Osteoblast (primary cell): ENCODE results near the gene PTPRT. TPM values are rescaled to one million over a fixed set of nuclear protein-coding genes. Genes with fewer than 3 reads are reported as not detected.

Source experiments
- DNase-seq: peaks from one replicate; pipeline ENCODE4 v3.0.0; 2011; ENCODE audit warnings: low spot score, mixed read lengths; ENCODE audit not compliant: insufficient read length; ENCODE audit errors: missing footprints
- H2AFZ ChIP-seq: 2 replicates; pipeline ENCODE4 v1.6.0; 2011; ENCODE audit warnings: mild to moderate bottlenecking, low read length
- H3K27ac ChIP-seq: 2 replicates; pipeline ENCODE4 v1.5.1; 2011; ENCODE audit warnings: mild to moderate bottlenecking, low read depth, low read length, moderate library complexity
- H3K27me3 ChIP-seq: 2 replicates; pipeline ENCODE4 v1.6.0; 2012; ENCODE audit warnings: mild to moderate bottlenecking, control low read depth, inconsistent platforms, low read length, moderate library complexity; ENCODE audit not compliant: insufficient read depth
- H3K36me3 ChIP-seq: 2 replicates; pipeline ENCODE4 v1.5.1; 2011; ENCODE audit warnings: mild to moderate bottlenecking, low read length, control low read depth, moderate library complexity; ENCODE audit not compliant: insufficient read depth
- H3K4me1 ChIP-seq: 2 replicates; pipeline ENCODE4 v1.5.1; 2011; ENCODE audit warnings: mild to moderate bottlenecking, low read length, control low read depth, moderate library complexity; ENCODE audit not compliant: insufficient read depth
- H3K4me2 ChIP-seq: 2 replicates; pipeline ENCODE4 v1.6.0; 2011; ENCODE audit warnings: mild to moderate bottlenecking, low read length; ENCODE audit not compliant: insufficient read depth
- H3K4me3 ChIP-seq: fragments of 200-600 bp; sonication (generic); 3 replicates; pipeline ENCODE4 v1.5.1; 2012; ENCODE audit warnings: mild to moderate bottlenecking, low read length, inconsistent platforms; ENCODE audit not compliant: insufficient read depth
- H3K79me2 ChIP-seq: 2 replicates; pipeline ENCODE4 v1.6.0; 2012; ENCODE audit warnings: mild to moderate bottlenecking, low read length, control low read depth, inconsistent platforms; ENCODE audit not compliant: insufficient read depth
- H3K9me3 ChIP-seq: 2 replicates; pipeline ENCODE4 v1.5.1; 2011; ENCODE audit warnings: low read depth, low read length, control low read depth
- H4K20me1 ChIP-seq: 2 replicates; pipeline ENCODE4 v1.6.0; 2012; ENCODE audit warnings: mild to moderate bottlenecking, low read length, control low read depth; ENCODE audit not compliant: insufficient read depth
- total RNA-seq: library from RNA; depleted of rRNA; stranded (reverse); fragments of >200 nt; gene quantifications from 2 replicates; pipeline ENCODE4 v1.2.3, GENCODE V29; 2012
- TF ChIP-seq, protein P1 (sequence below): IDR thresholded peaks from 2 replicates; pipeline ENCODE4 v1.5.1; 2011; ENCODE audit warnings: mild to moderate bottlenecking, low read depth, low read length, moderate library complexity; ENCODE audit errors: extremely low read depth

PTPRT gene
- total RNA-seq, 1 donor, result not detected

DNA sequence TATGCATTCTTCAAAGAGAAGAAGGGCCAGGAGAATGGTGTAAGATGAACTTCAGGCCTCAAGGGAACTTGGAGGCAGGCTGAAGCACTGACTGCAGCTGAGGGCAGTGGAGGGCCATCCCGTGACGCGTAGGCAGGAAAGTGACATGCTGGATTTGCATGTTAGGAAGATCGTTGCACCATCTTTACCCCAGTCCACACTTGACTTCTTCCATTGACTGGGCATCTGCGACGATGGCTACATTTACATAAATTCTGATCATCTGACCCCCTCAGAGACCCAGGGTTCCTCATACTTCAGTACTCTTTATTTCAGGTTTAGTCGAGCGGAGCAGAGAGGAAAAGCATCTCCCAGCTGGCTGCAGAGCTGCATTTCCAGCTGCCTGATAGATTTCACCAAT, 180.2 kb downstream of the PTPRT start:
- Histone ChIP-seq H3K4me2 (no peak overlapping the region), H3K36me3 (no peaks in the 10 kb centered on the region), H3K79me2 (no peaks in the 10 kb centered on the region), H2AFZ (no peak overlapping the region), H3K4me1 (no peaks in the 10 kb centered on the region), H4K20me1 (no peaks in the 10 kb centered on the region), H3K27me3 (no peaks in the 10 kb centered on the region), H3K27ac (no peak overlapping the region), H3K4me3 (no peak overlapping the region), H3K9me3 (peaks cover 3% of the 10 kb centered on the region)
- TF ChIP-seq, protein P1, sequence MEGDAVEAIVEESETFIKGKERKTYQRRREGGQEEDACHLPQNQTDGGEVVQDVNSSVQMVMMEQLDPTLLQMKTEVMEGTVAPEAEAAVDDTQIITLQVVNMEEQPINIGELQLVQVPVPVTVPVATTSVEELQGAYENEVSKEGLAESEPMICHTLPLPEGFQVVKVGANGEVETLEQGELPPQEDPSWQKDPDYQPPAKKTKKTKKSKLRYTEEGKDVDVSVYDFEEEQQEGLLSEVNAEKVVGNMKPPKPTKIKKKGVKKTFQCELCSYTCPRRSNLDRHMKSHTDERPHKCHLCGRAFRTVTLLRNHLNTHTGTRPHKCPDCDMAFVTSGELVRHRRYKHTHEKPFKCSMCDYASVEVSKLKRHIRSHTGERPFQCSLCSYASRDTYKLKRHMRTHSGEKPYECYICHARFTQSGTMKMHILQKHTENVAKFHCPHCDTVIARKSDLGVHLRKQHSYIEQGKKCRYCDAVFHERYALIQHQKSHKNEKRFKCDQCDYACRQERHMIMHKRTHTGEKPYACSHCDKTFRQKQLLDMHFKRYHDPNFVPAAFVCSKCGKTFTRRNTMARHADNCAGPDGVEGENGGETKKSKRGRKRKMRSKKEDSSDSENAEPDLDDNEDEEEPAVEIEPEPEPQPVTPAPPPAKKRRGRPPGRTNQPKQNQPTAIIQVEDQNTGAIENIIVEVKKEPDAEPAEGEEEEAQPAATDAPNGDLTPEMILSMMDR, result no peak
- no peak for DNase-seq

DNA sequence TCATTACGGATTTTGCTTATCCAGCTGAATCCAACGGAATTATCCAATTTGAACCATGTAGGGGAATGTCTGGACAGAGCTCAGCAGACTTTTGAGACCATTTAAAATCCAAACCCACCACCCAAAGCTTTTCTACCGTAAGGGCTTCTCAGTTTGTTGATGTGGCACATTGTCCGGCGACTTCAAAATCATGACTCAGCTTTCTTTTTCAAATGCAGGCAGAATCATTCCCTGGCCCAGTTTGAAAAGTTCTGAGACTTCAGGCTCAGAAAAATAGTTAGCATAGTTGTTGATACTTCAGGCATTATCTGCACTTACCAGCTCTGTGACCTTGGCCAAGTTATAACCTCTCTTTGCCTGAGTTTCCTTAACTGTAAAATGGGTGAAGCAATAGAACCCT, 182.2 kb downstream of the PTPRT start:
- H3K27ac ChIP-seq, result no peak overlapping the region
- H3K79me2 ChIP-seq, result no peaks in the 10 kb centered on the region
- no peak overlapping the region for H2AFZ ChIP-seq
- no peak overlapping the region for H3K4me3 ChIP-seq
- no peaks in the 10 kb centered on the region for H3K27me3 ChIP-seq
- no peaks in the 10 kb centered on the region for H3K36me3 ChIP-seq
- no peak overlapping the region for H3K4me2 ChIP-seq
- peaks cover 3% of the 10 kb centered on the region for H3K9me3 ChIP-seq
- no peak for DNase-seq
- no peaks in the 10 kb centered on the region for H3K4me1 ChIP-seq
- no peaks in the 10 kb centered on the region for H4K20me1 ChIP-seq
- TF ChIP-seq, protein P1, result no peak

DNA sequence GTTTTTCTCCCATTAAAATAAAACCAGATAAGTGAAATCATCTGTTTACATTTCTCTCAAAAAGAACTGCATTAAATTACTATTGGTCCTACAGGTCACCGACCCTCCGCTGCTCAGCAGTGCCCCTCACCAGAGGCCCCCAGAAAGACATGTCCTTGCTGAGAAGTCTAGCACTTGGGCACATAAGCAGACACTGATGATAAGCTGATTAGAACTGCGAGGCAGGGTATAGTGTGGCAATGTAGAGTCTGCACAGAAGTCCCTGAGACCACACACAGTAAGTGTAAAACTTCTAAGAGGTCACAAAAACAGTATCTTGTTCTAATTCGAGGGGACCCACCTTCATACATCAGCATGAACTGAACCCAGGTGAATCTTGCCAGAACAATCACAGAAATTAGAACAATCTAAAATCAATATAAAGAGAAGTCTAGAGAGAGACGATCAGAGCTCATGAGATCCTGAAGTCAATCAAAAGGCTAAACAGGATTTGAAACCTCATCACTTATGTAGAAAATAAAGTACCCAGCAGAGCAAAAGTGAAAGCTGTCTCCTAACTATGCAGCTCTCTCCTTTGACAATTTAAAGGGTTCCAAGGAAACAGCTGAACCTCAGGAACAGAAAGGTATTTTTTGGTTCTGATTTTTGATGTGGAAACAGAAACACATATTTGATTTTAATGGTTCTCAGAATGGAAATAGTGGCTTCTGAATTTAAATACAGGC, 182.9 kb downstream of the PTPRT start:
- TF ChIP-seq, protein P1, result no peak
- H3K79me2 ChIP-seq, result no peaks in the 10 kb centered on the region
- H3K4me1 ChIP-seq, result no peaks in the 10 kb centered on the region
- no peak overlapping the region for H3K27ac ChIP-seq
- no peak for DNase-seq
- H3K4me2 ChIP-seq, result no peak overlapping the region
- no peaks in the 10 kb centered on the region for H4K20me1 ChIP-seq
- no peak overlapping the region for H3K4me3 ChIP-seq
- no peaks in the 10 kb centered on the region for H3K36me3 ChIP-seq
- peaks cover 3% of the 10 kb centered on the region for H3K9me3 ChIP-seq
- no peaks in the 10 kb centered on the region for H3K27me3 ChIP-seq
- no peak overlapping the region for H2AFZ ChIP-seq

DNA sequence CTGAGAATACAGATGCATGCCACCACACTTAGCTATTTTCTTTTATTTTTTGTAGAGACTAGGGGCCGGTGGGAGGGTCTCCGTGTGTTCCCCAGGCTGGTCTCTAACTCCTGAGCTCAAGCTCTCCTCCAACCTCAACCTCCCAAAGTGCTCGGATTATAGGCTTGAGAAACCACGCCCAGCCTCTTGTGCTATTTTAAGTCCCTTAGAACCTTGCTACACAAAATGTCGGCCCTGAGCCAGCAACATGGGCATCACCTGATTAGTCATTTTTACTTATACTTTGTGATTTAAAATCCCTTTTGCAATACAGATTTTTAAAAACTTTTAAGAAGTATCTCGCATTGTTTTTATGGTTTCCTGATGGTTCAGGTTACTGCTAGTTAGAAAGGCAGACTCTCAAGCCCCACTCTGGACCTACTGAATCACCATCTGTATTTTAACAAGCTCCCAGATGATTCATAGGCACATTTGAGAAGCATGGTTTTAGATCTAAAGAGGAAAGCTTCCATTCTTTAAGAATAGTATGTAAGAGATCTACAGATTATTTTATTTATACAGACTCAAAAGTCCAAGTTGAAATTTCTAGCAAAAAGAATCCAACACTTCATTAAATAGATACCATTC, 186.3 kb downstream of the PTPRT start:
- Histone ChIP-seq H2AFZ (no peak overlapping the region), H3K27me3 (no peaks in the 10 kb centered on the region), H3K4me3 (no peak overlapping the region), H4K20me1 (no peaks in the 10 kb centered on the region), H3K36me3 (no peaks in the 10 kb centered on the region), H3K4me1 (no peaks in the 10 kb centered on the region), H3K4me2 (no peak overlapping the region), H3K79me2 (no peaks in the 10 kb centered on the region), H3K9me3 (peaks cover 3% of the 10 kb centered on the region), H3K27ac (no peak overlapping the region)
- TF ChIP-seq, protein P1, result no peak
- no peak for DNase-seq
